Gastroesophageal sphincter (tissue), 3 donors: ENCODE data around the gene GALNT5.

ENCODE experiments used
- CTCF ChIP-seq, 4 experiments: fragments of 200-600 bp in 2 of 4; fragments of 450-650 bp in 2 of 4; sonication (generic) in 1 of 4; IDR thresholded peaks; one replicate each; pipeline ENCODE4 v1.5.1; 2017 to 2019; ENCODE audit warnings: antibody characterized with exemption in 4 of 4, mild to moderate bottlenecking in 2 of 4, moderate library complexity in 2 of 4
- EP300 ChIP-seq: sonication (generic); formaldehyde crosslinking; IDR thresholded peaks from one replicate; pipeline ENCODE4 v1.6.1; 2017; ENCODE audit warnings: antibody characterized with exemption, mild to moderate bottlenecking
- POLR2A ChIP-seq, 2 donors: fragments of 450-650 bp; IDR thresholded peaks; one replicate each; pipeline ENCODE4 v1.6.1; 2017; ENCODE audit warnings: antibody characterized with exemption in 2 of 2, mild to moderate bottlenecking in 2 of 2, moderate library complexity in 1 of 2
- POLR2AphosphoS5 ChIP-seq: sonication (generic); formaldehyde crosslinking; IDR thresholded peaks from one replicate; pipeline ENCODE4 v1.6.1; 2017; ENCODE audit warnings: antibody characterized with exemption

GRCh38 chr2:157259386-157259785, 1.9 kb downstream of the GALNT5 start:
- TF ChIP-seq POLR2AphosphoS5 (no peak), CTCF (IDR thresholded peaks at IDR 0.05) (no peak), POLR2A (IDR thresholded peaks at IDR 0.05) (no peak), EP300 (no peak)
